H9 (cell line): ENCODE data around the gene NRP1. TPM values are rescaled to one million over a fixed set of nuclear protein-coding genes. Genes with fewer than 3 reads are reported as not detected.

Source experiments
- DNase-seq: peaks from one replicate; pipeline ENCODE4 v3.0.0-alpha.2; 2017
- H2AFZ ChIP-seq: one replicate; pipeline ENCODE4 v1.6.1; 2013; ENCODE audit warnings: mild to moderate bottlenecking, low read length, control low read depth, moderate library complexity
- H2AK5ac ChIP-seq: 2 replicates; pipeline ENCODE4 v1.6.1; 2013; ENCODE audit warnings: low read length, control low read depth, mixed read lengths; ENCODE audit not compliant: insufficient read length
- H2BK120ac ChIP-seq: one replicate; pipeline ENCODE4 v1.6.1; 2013; ENCODE audit warnings: low read depth, mild to moderate bottlenecking, low read length, control low read depth, inconsistent platforms; ENCODE audit not compliant: poor library complexity, severe bottlenecking
- H2BK12ac ChIP-seq: 2 replicates; pipeline ENCODE4 v1.6.1; 2013; ENCODE audit warnings: low read length, control low read depth, mixed read lengths, low read depth; ENCODE audit not compliant: insufficient read length
- H2BK15ac ChIP-seq: 2 replicates; pipeline ENCODE4 v1.6.1; 2013; ENCODE audit warnings: low read depth, low read length, control low read depth
- H2BK20ac ChIP-seq: one replicate; pipeline ENCODE4 v1.6.1; 2013; ENCODE audit warnings: low read depth, mild to moderate bottlenecking, low read length, control low read depth, inconsistent platforms; ENCODE audit not compliant: poor library complexity, severe bottlenecking
- H2BK5ac ChIP-seq: 2 replicates; pipeline ENCODE4 v1.6.1; 2013; ENCODE audit warnings: low read length, control low read depth, mixed read lengths; ENCODE audit not compliant: insufficient read length
- H3K14ac ChIP-seq: 2 replicates; pipeline ENCODE4 v1.6.1; 2013; ENCODE audit warnings: low read length, control low read depth; ENCODE audit not compliant: insufficient read depth
- H3K18ac ChIP-seq: 2 replicates; pipeline ENCODE4 v1.6.1; 2013; ENCODE audit warnings: low read depth, mild to moderate bottlenecking, mixed read lengths, low read length, control low read depth; ENCODE audit not compliant: insufficient read length
- H3K23ac ChIP-seq: 2 replicates; pipeline ENCODE4 v1.6.1; 2013; ENCODE audit warnings: low read length, control low read depth, mixed read lengths, low read depth; ENCODE audit not compliant: insufficient read length
- H3K23me2 ChIP-seq: 2 replicates; pipeline ENCODE4 v1.6.1; 2013; ENCODE audit warnings: low read depth, mild to moderate bottlenecking, mixed read lengths, low read length, control low read depth; ENCODE audit not compliant: insufficient read length, poor library complexity, severe bottlenecking
- H3K27ac ChIP-seq: 2 replicates; pipeline ENCODE4 v1.5.1; 2013; ENCODE audit warnings: low read length, control low read depth, mixed read lengths, low read depth; ENCODE audit not compliant: insufficient read length
- H3K27me3 ChIP-seq: 2 replicates; pipeline ENCODE4 v1.6.1; 2013; ENCODE audit warnings: low read length, control low read depth, inconsistent platforms; ENCODE audit not compliant: insufficient read depth
- H3K4ac ChIP-seq: 2 replicates; pipeline ENCODE4 v1.6.1; 2013; ENCODE audit warnings: low read depth, mild to moderate bottlenecking, control low read depth, inconsistent platforms, low read length, moderate library complexity
- H3K4me1 ChIP-seq: 2 replicates; pipeline ENCODE4 v1.6.1; 2013; ENCODE audit warnings: low read length, control low read depth, inconsistent platforms; ENCODE audit not compliant: insufficient read depth
- H3K4me2 ChIP-seq: 2 replicates; pipeline ENCODE4 v1.6.1; 2013; ENCODE audit warnings: low read length, control low read depth, mixed read lengths; ENCODE audit not compliant: insufficient read length, insufficient read depth
- H3K56ac ChIP-seq: 2 replicates; pipeline ENCODE4 v1.6.1; 2013; ENCODE audit warnings: low read depth, mild to moderate bottlenecking, mixed read lengths, low read length, control low read depth; ENCODE audit not compliant: insufficient read length
- H3K79me1 ChIP-seq: 2 replicates; pipeline ENCODE4 v1.6.1; 2013; ENCODE audit warnings: low read depth, mild to moderate bottlenecking, moderate library complexity, low read length, control low read depth, inconsistent platforms; ENCODE audit not compliant: insufficient read depth, poor library complexity, severe bottlenecking
- H3K79me2 ChIP-seq: 2 replicates; pipeline ENCODE4 v1.6.1; 2013; ENCODE audit warnings: low read length, control low read depth, inconsistent platforms; ENCODE audit not compliant: insufficient read depth
- H3K9ac ChIP-seq: 2 replicates; pipeline ENCODE4 v1.6.1; 2013; ENCODE audit warnings: low read length, control low read depth, mixed read lengths; ENCODE audit not compliant: insufficient read length; ENCODE audit errors: extremely low read depth
- H3K9me3 ChIP-seq: one replicate; pipeline ENCODE4 v1.6.1; 2013; ENCODE audit warnings: low read depth, low read length, inconsistent platforms; ENCODE audit not compliant: control insufficient read depth
- H3T11ph ChIP-seq: one replicate; pipeline ENCODE4 v1.6.1; 2013; ENCODE audit warnings: mild to moderate bottlenecking, low read length, control low read depth, inconsistent platforms
- H4K20me1 ChIP-seq: one replicate; pipeline ENCODE4 v1.6.1; 2013; ENCODE audit not compliant: control insufficient read depth, insufficient read length, insufficient read depth
- H4K5ac ChIP-seq: 2 replicates; pipeline ENCODE4 v1.6.1; 2013; ENCODE audit warnings: low read depth, mild to moderate bottlenecking, mixed read lengths, low read length, control low read depth; ENCODE audit not compliant: insufficient read length
- H4K8ac ChIP-seq: replicated peaks from 2 replicates; pipeline ENCODE4 v1.6.1; 2013; ENCODE audit warnings: low read length, control low read depth, mixed read lengths, low read depth; ENCODE audit not compliant: insufficient read length
- H4K91ac ChIP-seq: 2 replicates; pipeline ENCODE4 v1.6.1; 2013; ENCODE audit warnings: low read depth, mild to moderate bottlenecking, moderate library complexity, mixed read lengths, low read length, control low read depth; ENCODE audit not compliant: insufficient read length
- H3K27ac Mint-ChIP-seq, 3 experiments: 2 replicates in 2 of 3; 3 replicates in 1 of 3; pipeline ENCODE4 v1.8.0; 2020 to 2021; ENCODE audit warnings: mixed read lengths in 3 of 3, mild to moderate bottlenecking in 1 of 3, moderate library complexity in 1 of 3
- H3K27me3 Mint-ChIP-seq: 2 replicates; pipeline ENCODE4 v1.8.0; 2021; ENCODE audit warnings: low read depth, mild to moderate bottlenecking, moderate library complexity, mixed read lengths
- H3K36me3 Mint-ChIP-seq, 3 experiments: 2 replicates in 2 of 3; 3 replicates in 1 of 3; pipeline ENCODE4 v1.8.0; 2020 to 2021; ENCODE audit warnings: low read depth in 3 of 3, mixed read lengths in 3 of 3; ENCODE audit not compliant: insufficient read depth in 1 of 3
- H3K4me1 Mint-ChIP-seq, 2 experiments: 2 replicates each; pipeline ENCODE4 v1.8.0; 2020; ENCODE audit warnings: mixed read lengths in 2 of 2
- H3K4me3 Mint-ChIP-seq, 2 experiments: 2 replicates in 1 of 2; 3 replicates in 1 of 2; pipeline ENCODE4 v1.8.0; 2020 to 2021; ENCODE audit warnings: mild to moderate bottlenecking in 2 of 2, mixed read lengths in 2 of 2, moderate library complexity in 1 of 2
- H3K9me3 Mint-ChIP-seq, 2 experiments: 2 replicates in 1 of 2; 3 replicates in 1 of 2; pipeline ENCODE4 v1.8.0; 2020; ENCODE audit warnings: mild to moderate bottlenecking in 2 of 2, mixed read lengths in 2 of 2, moderate library complexity in 1 of 2
- WGBS: extraction: QIAGEN DNeasy Blood & Tissue Kit; methylation state at CpG from one replicate; pipeline ENCODE4 v1.1.7; 2013; ENCODE audit warnings: missing lambda C conversion rate, low lambda C conversion rate, mixed read lengths; ENCODE audit not compliant: insufficient read length; ENCODE audit errors: extremely low coverage; 5-methylcytosine and 5-hydroxymethylcytosine counted together
- total RNA-seq: library from RNA; stranded (reverse); gene quantifications from 2 replicates; pipeline ENCODE4 v1.2.1, GENCODE V29; 2021
- TF ChIP-seq, protein P1 (sequence below): fragments of 200-600 bp; sonication (generic); conservative IDR thresholded peaks from 3 replicates; pipeline ENCODE4 v1.8.0; 2021; ENCODE audit warnings: antibody characterized with exemption, mild to moderate bottlenecking

NRP1 gene
- total RNA-seq, 1 experiment from 2014 or later: 4.6 TPM

DNA sequence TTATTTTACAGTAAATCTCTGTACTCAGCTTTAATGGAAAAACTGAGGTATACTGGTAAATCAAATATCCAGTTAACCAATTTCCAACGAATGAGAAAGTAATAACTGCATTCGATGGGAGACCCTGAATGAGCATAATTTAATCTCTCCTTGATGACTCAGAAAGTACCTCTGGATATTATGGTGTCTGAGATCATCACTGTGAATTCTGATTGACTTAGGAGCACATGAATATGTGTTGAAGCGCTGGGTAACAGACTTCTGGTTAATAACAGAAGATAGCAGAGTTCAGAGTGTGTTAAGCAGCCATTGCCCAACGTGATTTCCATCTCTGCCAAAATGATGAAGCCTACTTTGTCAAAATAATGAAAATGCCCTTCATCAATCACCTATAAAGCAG is 116.6 kb downstream of the NRP1 start:
- Histone ChIP-seq H2AK5ac (no peak overlapping the region), H3K4ac (no peak overlapping the region), H3K23ac (no peak overlapping the region), H3K79me1 (no peaks in the 10 kb centered on the region), H3K27ac (no peak overlapping the region), H4K5ac (no peak overlapping the region), H3T11ph (no peak overlapping the region), H3K4me2 (no peak overlapping the region), H3K23me2 (no peaks in the 10 kb centered on the region), H4K20me1 (no peaks in the 10 kb centered on the region), H3K79me2 (no peaks in the 10 kb centered on the region), H3K56ac (no peak overlapping the region), H2BK15ac (no peak overlapping the region), H3K9ac (no peak overlapping the region), H2BK20ac (no peak overlapping the region), H3K9me3 (no peaks in the 10 kb centered on the region), H3K18ac (no peak overlapping the region), H3K4me1 (no peaks in the 10 kb centered on the region), H2BK120ac (no peak overlapping the region), H4K91ac (no peak overlapping the region), H3K27me3 (no peaks in the 10 kb centered on the region), H2AFZ (no peak overlapping the region), H3K14ac (no peak overlapping the region), H2BK5ac (no peak overlapping the region), H2BK12ac (no peak overlapping the region), H4K8ac (no peak overlapping the region)
- DNase-seq: no peak
- no peaks in the 10 kb centered on the region for H3K9me3 Mint-ChIP-seq
- H3K27ac Mint-ChIP-seq: no peak overlapping the region
- no peaks in the 10 kb centered on the region for H3K36me3 Mint-ChIP-seq
- H3K27me3 Mint-ChIP-seq: no peaks in the 10 kb centered on the region
- H3K4me1 Mint-ChIP-seq: no peaks in the 10 kb centered on the region
- H3K4me3 Mint-ChIP-seq: no peak overlapping the region
- TF ChIP-seq, protein P1, sequence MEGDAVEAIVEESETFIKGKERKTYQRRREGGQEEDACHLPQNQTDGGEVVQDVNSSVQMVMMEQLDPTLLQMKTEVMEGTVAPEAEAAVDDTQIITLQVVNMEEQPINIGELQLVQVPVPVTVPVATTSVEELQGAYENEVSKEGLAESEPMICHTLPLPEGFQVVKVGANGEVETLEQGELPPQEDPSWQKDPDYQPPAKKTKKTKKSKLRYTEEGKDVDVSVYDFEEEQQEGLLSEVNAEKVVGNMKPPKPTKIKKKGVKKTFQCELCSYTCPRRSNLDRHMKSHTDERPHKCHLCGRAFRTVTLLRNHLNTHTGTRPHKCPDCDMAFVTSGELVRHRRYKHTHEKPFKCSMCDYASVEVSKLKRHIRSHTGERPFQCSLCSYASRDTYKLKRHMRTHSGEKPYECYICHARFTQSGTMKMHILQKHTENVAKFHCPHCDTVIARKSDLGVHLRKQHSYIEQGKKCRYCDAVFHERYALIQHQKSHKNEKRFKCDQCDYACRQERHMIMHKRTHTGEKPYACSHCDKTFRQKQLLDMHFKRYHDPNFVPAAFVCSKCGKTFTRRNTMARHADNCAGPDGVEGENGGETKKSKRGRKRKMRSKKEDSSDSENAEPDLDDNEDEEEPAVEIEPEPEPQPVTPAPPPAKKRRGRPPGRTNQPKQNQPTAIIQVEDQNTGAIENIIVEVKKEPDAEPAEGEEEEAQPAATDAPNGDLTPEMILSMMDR: no peak
- no CpG with 5 or more reads among the region's 4 CpGs for WGBS
